Placental epithelial cell (primary cell): Measurements from ENCODE around the gene GORAB. TPM values are rescaled to one million over a fixed set of nuclear protein-coding genes. Genes with fewer than 3 reads are reported as not detected.

Experiments
- total RNA-seq: library from RNA; depleted of rRNA; stranded (reverse); fragments of >200 nt; gene quantifications from 2 replicates; pipeline ENCODE4 v1.2.3, GENCODE V29; 2012

The GORAB gene
- 10.8 and 18.5 TPM in 2 replicates for total RNA-seq

GRCh38 chr1:170531758-170532657 lies at the start of gene GORAB:
GORAB (plus strand) TSS chr1:170532166; CDS start chr1:170532224, 58 bp downstream.

Other genes starting within 250 kb of the GORAB start
- gene PRRX1, start 132.0 kb downstream of the GORAB start, total RNA-seq, result 0.11 and 0.79 TPM in 2 replicates